HG03066 (cell line): ENCODE results near the gene ARPC5.
A peak's percentile ranks its signal among the peaks of the same experiment; 100 is the strongest.
"Not testable (repeated sequence)": the region's sequence is repeated elsewhere in the genome, so short reads cannot be mapped to it uniquely, and the experiment has no call there.

Experiments
- ATAC-seq: cut with Tn5 transposase; IDR thresholded peaks from one replicate; pipeline ENCODE4 v1.9.1; 2021; ENCODE audit warnings: low read depth; ENCODE audit not compliant: unreplicated experiment

Gene ARPC5

DNA sequence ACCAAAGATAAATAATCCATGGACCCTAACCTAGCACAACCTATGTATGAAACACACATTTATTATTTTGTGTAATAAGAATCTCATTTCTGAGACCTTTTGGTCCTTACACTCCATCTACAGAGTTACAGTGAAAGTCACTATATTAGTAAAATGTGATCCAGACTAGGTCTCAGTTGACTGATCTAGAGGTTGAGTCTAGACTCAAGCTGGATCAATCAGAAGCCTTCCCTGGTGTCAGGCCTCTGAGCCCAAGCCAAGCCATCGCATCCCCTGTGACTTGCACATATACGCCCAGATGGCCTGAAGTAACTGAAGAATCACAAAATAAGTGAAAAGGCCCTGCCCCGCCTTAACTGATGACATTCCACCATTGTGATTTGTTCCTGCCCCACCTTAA lies 22.6 kb downstream of the ARPC5 start:
- ATAC-seq = not testable (repeated sequence)

DNA sequence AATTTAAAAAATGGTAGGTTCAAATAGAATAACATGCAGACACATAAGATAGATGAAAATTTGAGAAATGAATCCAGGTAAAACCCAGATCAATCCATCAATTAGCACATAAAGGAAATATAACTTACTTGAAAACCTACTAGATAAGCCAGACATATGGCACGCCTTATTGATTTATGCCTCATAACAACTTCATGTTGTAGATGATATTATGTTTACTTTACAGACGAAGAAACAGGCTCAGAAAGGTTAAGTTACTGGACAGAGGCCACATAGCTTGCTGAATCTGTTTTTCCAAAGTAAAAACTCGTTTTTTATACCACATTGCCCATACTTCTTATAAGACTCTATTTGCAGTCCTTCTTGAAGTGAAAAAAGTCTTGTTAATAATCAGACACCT lies 23.2 kb downstream of the ARPC5 start:
- no peak for ATAC-seq

DNA sequence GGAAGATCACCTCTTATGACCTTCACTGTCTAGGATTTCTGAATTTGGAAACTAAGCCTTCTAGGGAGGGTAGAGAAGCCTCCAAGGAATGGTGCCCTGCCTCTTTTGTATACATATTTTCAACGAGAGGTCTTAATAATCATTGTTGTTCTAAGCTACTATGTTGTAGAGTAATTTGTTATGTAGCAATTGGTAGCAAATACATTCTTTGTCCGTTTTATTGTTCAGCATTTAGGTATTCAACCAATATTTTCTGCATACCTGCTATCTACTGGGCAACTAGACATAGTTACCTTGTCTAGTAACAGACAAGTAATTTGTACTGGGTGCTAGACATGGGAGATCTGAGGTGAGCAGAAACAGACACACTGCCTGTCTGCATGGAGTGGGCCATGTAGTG lies 24.6 kb downstream of the ARPC5 start:
- no peak for ATAC-seq

DNA sequence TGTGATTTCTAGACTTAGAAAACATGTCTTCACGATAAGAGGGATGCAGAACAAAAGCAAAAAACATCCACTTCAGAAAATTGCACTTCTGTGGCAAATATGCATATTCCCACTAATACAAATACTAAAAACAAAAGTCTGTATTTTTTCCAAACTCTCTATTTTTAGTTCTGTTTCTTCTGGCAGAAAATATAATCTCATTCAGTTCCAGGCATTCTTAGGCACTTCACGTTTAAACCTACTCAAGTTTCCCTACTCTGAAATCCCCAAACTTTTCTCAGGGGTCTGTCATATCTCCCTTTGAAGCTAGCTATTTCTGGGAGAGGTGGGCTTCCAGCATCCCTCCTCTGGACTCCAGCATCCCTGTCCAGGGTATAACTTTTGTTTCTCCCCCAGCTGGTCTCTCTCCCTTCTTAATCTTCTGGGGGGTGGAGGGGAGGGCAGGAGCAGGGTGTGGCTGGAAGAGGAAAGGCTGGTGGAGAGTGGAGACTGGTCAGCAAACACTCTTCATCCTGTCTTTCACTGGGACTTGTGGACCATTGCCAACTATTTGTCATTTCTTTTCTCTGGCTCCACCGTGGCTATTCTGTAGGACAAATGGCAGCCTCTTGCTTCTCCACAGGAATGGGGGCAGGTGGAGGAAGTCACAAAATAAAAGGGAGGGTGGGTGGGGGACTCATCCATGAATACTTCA lies 25.7 kb downstream of the ARPC5 start:
- no peak for ATAC-seq

DNA sequence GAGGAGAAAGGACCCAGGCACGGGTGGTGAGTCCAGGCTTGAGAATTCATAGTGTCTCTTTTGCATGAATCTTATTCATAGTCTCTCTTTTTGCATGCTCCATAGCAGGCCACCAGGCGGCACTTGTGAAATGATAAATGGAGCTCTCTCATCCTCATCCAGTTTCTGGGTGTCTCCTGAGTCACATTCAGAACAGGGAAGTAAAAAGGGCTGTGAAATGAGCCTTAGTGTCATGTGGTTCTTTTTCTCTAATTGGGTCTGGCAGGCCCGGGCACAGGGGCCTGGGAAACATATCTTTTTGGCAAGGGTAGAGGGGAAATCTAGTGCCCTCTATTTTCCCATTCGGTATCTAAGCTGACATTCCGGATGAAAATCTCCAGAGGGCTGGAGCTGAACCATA lies 26.3 kb downstream of the ARPC5 start:
- peak; percentile 34 for ATAC-seq

DNA sequence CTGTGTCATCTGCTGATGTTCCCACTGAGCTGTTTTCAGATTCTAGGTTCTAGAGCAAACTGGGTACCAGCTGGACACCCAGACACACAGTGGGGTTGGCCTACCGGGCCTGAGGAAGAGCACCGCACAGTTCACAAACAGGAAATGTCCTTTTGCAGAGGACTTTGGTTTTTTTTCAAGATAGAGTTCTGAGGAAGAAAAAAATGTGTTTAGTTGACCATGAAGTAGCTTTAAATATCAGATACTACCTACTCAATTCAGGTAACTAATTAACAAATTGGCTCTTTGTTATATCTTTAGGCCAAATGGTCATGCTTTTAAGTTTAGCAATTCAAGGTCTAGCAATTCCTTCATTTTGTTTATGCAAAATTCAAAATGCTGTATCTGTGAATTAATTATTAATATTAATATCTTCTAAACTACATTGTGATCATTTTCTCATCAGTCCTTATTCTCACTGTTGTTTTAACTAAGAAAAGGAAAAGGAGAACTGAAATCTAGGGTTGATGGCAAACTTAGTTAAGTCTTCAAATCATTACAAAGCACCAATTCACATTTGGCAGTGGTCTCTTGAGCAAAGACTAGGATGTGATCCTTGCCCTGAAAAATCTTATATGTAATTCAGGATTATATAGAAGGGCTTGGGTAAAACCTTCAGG lies 28.1 kb downstream of the ARPC5 start:
- ATAC-seq = no peak

DNA sequence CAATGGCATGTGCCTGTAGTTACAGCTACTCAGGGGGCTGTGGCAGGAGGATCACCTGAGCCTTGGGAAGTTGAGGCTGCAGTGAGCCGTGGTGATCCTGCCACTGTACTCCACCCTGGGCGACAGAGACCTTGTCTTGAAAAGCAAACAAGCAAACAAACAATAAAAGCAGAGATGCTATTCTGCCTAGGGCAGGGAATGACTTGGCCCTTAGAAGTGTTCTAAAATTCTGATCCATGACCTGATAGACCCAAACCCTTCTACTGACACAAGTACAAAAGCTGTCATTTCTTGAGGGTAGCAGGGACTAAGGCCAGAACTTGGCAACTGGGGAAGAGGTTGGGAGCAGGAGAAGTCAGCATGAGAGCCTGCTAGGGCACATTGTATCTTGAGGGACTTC lies 29.7 kb downstream of the ARPC5 start:
- no peak for ATAC-seq

DNA sequence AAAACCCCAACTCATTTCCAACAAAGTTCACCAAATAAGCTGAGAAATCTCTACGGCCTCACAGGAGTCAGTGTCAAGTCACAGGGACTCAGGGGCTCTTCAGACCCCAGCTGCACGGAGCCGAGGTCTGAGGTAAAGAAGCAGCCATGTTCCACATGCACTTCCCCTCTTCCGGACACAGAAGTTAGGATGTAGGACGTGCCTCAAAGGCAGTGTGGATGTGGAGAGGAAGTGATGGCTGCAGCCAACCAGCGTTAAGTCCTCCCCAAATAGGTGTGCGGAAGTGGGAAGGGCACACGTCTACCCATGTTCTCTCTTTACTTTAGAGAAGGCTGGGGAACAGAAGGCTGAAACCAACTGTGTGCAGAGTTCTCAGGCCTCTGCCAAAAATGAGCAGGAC lies 30.8 kb downstream of the ARPC5 start:
- ATAC-seq = no peak

DNA sequence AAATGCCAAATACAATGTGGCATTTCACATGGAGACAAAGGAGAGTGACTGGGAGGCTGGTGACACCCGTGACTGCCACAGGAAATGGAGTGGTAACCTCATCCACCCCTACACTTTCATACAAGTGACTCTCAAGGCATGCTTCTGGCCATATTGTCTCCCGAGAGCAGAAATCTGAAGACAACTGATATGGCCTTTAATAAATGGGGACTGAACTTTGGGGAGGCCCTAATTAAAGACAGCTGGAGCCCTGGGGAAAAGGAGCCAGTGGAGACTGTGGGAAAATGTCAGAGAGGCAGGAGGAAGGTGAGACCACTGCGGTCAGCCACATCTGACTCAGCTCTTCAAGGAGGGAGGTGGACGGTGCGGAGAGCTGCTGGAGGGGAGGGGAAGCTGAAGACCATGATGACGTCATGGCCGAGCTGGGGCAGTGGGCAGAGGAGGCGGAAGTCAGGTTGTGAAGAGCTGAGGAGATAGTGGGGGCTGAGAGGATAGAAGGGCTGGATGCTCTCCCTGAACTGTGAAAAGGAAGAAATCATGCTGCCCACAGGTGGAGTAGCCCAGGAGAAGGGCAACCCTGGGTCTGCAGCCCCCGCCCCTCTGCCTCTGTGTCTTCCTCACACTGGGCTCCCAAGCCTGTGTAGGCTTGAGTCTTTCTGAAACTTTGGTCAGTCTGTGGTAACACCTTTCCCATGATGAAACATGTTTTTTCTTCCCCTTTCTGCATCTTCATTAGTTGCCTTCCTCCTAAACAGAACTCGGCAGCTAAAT lies 31.4 kb downstream of the ARPC5 start:
- ATAC-seq = peak; percentile 34

DNA sequence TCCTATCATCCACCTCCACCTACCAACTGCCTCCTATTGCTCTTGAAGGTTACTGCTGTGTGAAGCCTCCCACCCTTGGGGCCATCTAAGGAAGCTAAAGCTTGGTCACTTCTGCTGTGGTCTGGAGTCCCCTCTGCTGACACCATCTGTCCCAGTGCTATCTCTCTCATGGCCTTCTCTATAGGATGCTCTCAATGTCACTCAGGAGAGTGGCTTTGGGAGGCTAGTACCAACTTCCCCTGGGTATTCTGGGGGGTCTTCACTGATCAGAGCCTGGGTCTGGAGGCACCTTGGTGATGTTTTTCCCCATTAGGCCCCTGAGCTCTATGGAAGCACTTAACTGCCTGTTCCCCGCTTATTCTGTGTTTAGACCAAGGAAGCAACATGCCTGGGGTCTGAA lies 33.1 kb downstream of the ARPC5 start:
- no peak for ATAC-seq

DNA sequence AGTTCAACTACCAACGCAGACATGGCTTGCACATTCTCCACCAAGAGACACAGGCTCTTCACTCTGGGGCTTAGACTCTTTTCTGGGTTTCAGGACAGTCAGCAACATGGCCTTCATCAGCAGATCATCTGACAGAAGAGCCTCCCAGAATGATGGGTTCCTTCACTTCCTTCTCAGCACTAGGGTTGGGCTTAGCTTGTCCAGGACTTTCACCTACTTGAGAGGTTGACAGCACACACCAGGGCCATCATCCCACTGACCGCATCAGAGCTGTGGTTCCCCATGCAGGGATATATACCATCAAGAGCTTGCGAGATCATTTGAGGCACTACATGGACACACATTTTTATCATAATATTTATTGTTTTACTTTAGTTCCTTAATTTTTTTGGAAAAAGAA lies 34.9 kb downstream of the ARPC5 start:
- ATAC-seq = no peak

DNA sequence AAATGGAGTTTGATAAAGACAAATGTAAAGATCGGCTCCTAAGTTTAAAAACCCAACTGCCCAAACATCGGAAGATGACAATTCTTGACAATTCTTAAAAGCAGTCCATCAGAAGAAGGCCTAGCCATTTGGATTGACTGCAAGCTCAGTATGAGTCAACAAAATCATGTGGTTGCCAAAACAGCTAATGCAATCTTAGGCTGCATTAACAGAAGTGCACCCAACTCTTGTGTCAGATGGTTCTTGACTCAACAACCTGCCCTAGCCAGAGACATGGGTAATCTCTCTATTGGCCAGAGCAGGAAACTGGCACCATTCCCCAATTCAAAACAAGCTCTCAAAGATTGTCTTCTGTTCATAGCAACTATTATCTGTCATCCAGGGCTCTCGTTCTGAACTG lies 35.4 kb downstream of the ARPC5 start:
- ATAC-seq = no peak

DNA sequence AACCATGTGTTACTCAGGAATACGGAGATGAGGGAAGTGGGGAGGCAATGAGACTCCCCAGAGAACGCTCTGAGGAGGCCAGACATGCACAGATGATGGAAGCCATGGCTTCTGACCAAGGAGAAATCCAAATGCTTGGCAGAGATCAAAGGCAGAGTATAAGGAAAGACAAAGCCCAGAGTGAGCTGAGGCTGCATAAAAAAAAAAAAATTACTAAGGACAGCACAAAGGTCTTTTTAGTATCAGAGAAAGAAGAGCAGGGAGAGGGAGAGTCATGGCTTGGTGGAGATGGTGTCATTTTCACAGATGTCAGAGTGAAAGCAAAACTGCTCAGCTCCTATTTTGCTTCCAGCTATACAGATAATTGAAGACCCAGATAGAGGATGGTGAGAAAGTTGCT lies 37.2 kb downstream of the ARPC5 start:
- ATAC-seq = peak; percentile 64

DNA sequence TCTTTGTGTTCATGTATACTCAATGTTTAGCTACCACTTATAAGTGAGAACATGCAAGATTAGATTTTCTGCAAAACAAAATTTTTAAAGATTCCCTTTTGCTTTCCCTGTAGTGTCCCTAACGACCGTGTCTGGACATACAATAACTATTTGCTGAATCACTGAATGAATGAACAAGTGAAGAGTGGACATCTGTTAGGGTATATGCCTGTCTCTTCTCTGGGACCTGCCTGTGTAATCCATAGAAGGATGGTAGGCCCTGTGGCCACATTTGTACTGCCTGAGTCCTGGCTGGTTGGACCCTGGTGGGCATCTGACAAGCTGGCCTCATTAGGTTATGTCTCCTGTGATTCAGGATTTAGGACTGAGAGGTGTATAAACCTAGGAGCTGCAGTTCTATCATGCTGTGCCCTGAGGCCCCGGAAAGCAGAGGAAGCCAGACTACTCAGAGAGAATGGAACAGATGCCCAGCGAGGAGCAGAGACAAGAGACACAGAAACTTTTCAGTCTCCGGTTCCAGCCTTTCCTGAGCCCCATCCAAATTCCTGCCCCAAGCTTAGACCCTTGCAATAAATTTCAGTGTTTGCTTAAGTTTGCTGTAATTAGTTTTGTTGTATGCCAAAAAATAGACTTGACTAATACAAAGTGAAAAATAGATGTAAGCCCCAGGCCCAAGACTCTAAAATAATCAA lies 37.8 kb downstream of the ARPC5 start:
- ATAC-seq = no peak

DNA sequence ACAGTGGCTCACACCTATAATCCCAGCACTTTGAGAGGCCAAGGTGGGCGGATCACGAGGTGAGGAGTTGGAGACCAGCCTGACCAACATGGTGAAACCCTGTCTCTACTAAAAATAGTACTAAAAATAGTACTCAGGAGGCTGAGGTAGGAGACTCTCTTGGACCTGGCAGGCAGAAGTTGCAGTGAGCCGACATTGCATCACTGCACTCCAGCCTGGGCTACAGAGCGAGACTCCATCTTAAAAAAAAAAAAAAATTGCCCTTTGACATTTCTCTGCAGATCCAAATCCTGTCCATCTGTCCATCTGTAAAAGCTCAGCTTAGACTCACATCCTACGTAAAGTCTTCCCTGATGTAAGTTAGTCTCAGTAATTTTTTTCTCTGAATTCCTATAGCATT lies 39.1 kb downstream of the ARPC5 start:
- no peak for ATAC-seq

DNA sequence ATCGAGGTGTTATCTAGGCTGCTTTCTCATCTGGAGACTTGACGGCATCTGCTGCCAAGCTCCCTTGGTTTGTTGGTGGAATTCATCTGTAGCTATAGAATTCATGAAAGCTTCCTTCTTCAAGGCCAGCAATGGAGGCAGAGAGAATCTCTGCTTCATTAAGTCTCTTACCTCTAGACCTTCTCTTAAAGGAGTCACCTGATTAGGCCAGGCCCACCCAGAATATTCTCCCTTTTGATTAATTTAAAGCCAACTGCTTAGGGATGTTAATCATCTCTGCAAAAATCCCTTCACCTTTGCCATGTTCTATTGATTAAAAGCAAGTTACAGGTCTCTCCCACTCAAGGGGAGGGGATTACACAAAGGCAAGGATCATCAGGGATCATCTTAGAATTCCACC lies 40.0 kb downstream of the ARPC5 start:
- no peak for ATAC-seq

DNA sequence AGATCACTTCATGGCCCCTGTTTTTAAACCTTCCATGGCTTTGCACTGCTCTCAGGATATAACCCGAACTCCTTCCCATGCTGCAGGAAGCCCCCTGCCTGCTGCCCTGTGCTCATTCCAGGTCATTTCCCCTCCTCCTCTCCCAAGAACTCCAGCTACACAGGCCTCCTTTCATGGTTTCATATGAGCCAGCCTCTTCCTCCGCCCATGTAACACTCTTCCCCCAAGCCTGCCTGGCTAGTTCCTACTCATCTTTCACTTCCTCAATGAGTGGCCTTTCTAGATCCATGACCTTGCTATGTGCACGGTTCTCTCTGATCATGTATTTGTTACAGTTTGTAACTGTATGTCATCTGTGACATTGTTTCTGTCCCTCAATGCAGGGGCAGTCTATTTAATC lies 42.2 kb downstream of the ARPC5 start:
- ATAC-seq = peak; percentile 51

DNA sequence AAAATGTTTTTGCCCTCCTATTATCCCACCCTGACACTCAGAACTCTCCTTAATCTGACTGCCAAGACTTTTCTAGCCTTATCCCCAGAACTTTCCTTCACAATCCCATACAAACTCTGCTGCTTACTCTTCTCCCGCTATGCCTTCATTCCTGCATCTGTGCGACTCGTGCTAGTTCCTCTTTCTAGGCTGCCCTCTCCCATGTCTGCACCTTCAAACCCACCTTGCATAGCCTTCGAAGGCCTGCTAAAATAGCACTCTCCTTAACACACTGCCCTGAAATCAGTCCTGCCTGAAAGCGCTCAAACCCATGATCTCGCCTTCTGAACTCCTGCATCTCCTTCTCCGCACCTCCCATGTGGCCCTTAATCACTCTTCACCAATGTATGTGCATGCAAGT lies 42.9 kb downstream of the ARPC5 start:
- ATAC-seq = no peak

DNA sequence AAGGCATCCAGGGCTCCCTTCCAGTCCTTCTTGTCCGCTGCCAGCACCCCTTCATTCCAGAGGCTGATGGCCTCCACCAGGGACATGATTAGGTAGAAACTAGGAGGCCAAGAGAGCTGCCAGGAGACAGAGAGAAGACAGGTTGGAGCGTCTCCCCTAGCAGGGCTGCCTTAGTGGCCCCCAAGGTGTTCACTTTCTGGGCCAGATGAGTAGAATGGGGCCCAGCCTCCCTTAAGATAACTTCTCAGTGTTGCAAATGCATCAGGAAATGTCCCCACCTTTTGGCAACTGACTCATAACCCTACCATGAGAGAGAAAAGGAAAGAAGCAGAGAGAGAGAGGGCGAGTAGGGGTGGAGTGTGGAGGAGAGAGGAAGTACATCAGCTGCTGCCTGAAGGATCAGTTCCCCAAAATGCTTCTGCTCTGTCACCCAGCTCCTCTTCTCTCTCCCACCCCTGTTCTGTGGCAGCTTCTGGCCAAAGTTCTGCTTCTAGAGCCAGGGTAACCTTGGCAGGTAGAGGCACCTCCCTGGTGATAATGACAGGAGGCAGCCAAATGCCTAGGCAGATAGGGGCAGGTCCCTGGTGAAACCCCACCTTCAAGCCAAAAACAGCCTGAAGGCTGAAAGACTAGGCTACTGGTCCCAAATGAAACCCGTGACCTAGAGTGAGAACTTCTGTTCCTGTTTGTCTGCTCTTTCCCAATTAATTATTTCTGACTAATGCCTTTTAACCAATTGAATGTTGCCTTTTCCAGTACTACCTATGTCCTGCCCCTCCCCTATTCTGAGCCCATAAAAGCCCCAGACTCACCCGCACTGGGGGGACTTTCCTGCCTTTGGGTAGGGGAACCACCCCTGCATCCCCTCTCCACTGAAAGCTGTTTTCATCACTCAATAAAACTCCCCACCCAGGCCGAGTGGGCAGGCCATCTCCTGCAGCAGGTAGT lies 45.1 kb downstream of the ARPC5 start, which contains the start of gene NCF2:
TSS of gene NCF2 (minus strand) at position 216 of the 948 bp plus-strand sequence. CDS start at position 86, 130 bp downstream.
- peak; percentile 77 for ATAC-seq

DNA sequence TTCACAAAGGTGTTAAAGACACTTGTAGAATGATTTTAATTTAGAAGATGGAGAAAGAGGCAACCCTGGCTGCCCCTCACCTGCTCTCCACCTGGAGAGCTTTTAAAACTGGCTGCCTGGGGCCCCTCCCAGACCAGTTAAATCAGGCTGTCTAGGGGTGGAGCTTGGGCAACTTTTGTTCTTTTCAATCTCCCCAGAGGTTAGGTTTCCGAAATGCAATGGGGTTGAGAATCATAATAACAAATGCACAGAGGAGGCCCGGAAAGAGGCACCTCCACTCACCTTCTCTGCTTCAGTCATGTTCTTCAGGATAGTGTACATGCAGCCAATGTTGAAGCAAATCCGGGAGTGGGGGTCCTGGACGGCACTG lies 45.7 kb downstream of the ARPC5 start:
- peak; percentile 24 for ATAC-seq
